Psoas muscle (tissue), 8 donors: Measurements from ENCODE around the gene OSCP1. TPM values are rescaled to one million over a fixed set of nuclear protein-coding genes. Genes with fewer than 3 reads are reported as not detected.

Experiments
- ATAC-seq, 4 donors: fragments of 200-7000 bp; cut with Tn5 transposase; one replicate each; pipeline ENCODE4 v1.9.1; 2020; ENCODE audit warnings: moderate library complexity in 3 of 4, mild to moderate bottlenecking in 2 of 4
- DNase-seq, 2 donors: peaks; one replicate each; pipeline ENCODE4 v3.0.0-alpha.2; 2020
- H3K27ac ChIP-seq: fragments of 200-600 bp; one replicate; pipeline ENCODE4 v1.8.0; 2022
- H3K27me3 ChIP-seq, 3 donors: fragments of 200-600 bp in 1 of 3; one replicate each; pipeline versions ENCODE4 v1.6.1 to v1.8.0; 2013 to 2022; ENCODE audit warnings: low read length in 2 of 3, mild to moderate bottlenecking in 2 of 3, moderate library complexity in 1 of 3; ENCODE audit not compliant: insufficient read depth in 3 of 3
- H3K36me3 ChIP-seq, 2 donors: fragments of 200-600 bp in 1 of 2; one replicate each; pipeline versions ENCODE4 v1.6.1 to v1.8.0; 2013 to 2022; ENCODE audit warnings: low read depth in 1 of 2, mild to moderate bottlenecking in 1 of 2, moderate library complexity in 1 of 2; ENCODE audit not compliant: insufficient read depth in 1 of 2
- H3K4me1 ChIP-seq: fragments of 200-600 bp; one replicate; pipeline ENCODE4 v1.8.0; 2022
- H3K4me3 ChIP-seq: fragments of 200-600 bp; one replicate; pipeline ENCODE4 v1.8.0; 2022; ENCODE audit warnings: mild to moderate bottlenecking
- H3K9me3 ChIP-seq: fragments of 200-600 bp; one replicate; pipeline ENCODE4 v1.8.0; 2022
- CTCF ChIP-seq: fragments of 200-600 bp; IDR thresholded peaks from one replicate; pipeline ENCODE4 v1.8.0; 2022; ENCODE audit warnings: antibody characterized with exemption
- WGBS, 3 donors: extraction: QIAGEN DNeasy Blood & Tissue Kit; methylation state at CpG; one replicate each; pipeline versions ENCODE4 v1.1.6 to v1.1.7; 2013; 5-methylcytosine and 5-hydroxymethylcytosine counted together
- intact Hi-C, 2 donors: fragments of 100-400 bp; cut with DNase I; formaldehyde crosslinking; loops; one replicate each; pipeline versions ENCODE4 v1.11.0 to v1.14.2; 2022
- polyA plus RNA-seq, 3 donors: library from polyadenylated mRNA; stranded (reverse); fragments of 200-250 nt; gene quantifications; one replicate each; pipeline ENCODE4 v1.2.3, GENCODE V29; 2013
- total RNA-seq, 4 donors: library from RNA; stranded (reverse); fragmentation: NEBNext Ultra II Directional in 2 of 4; extraction: Animal tissue kit (Norgen Biotek cat#: 25700) in 2 of 4; gene quantifications; one replicate each; pipeline versions ENCODE4 v1.2.1 to v1.2.4, GENCODE V29; 2021 to 2023
- donor health status: healthy with polysubstance abuse.
- donor health status: DM: no; HTN: no; CAD: no; lungs with moderate emphysema.
- donor health status: Bipolar disorder and iron deficiency.
- donor health status: healthy.
- donor health status: DM: yes; HTN: yes; CAD: no.
- donor health status: DM: no; HTN: no; CAD: no.
- donor health status: DM: no; HTN: no; CAD: no.
- donor health status: DM: yes; HTN: yes; CAD: no.

The OSCP1 gene
- total and polyA plus RNA-seq, 7 donors = 2.5 to 5.5 (median 4.2) TPM

GRCh38 chr1:36465731-36466369 is 15.6 kb upstream of the OSCP1 start:
- H3K27ac ChIP-seq = no peak overlapping the region
- H3K36me3 ChIP-seq = peaks cover 9 to 17% of the 10 kb centered on the region in 2 donors
- TF ChIP-seq CTCF = no peak
- H3K9me3 ChIP-seq = no peaks in the 10 kb centered on the region
- 59 to 61% (median 60%) methylated on average over 4 of the region's 4 CpGs for WGBS, 3 donors
- no peak overlapping the region for H3K4me3 ChIP-seq
- ATAC-seq (no peak), DNase-seq (no peak)
- H3K4me1 ChIP-seq = peaks cover 9% of the 10 kb centered on the region
- H3K27me3 ChIP-seq = no peaks in the 10 kb centered on the region
- intact Hi-C loops = no loop called here

- Histone ChIP-seq H3K27me3 (no peaks in the 10 kb centered on the region), H3K4me1 (peaks cover 9% of the 10 kb centered on the region), H3K4me3 (peak overlapping the region; percentile 95), H3K36me3 (peaks cover 11 to 27% of the 10 kb centered on the region in 2 donors), H3K27ac (peak overlapping the region; percentile 96), H3K9me3 (no peaks in the 10 kb centered on the region)
- 36 to 37% (median 36%) methylated on average over 13 of the region's 13 CpGs for WGBS, 3 donors
- TF ChIP-seq CTCF = no peak
- no peak for DNase-seq
- intact Hi-C loops = no loop called here
- ATAC-seq = peak; percentile 43 to 75 (median 68)
Observed at GRCh38 chr1:36464605-36465393, 14.5 kb upstream of the OSCP1 start.

- H3K4me3 ChIP-seq = peak within 1 kb of the TSS; percentile 95
- TF ChIP-seq CTCF = no peak
- DNase-seq (peak; percentile 97 to 98), ATAC-seq (peak; percentile 96 to 99 (median 98))
- peaks cover 11 to 35% of the 10 kb centered on the region in 2 donors for H3K36me3 ChIP-seq
- no peaks in the 10 kb centered on the region for H3K27me3 ChIP-seq
- intact Hi-C loops = no loop called here
- H3K4me1 ChIP-seq = peaks cover 9% of the 10 kb centered on the region
- peak within 1 kb of the TSS; percentile 96 for H3K27ac ChIP-seq
- H3K9me3 ChIP-seq = no peaks in the 10 kb centered on the region
- 0 to 1% (median 1%) methylated on average over 65 of the region's 65 CpGs for WGBS, 3 donors
Observed at GRCh38 chr1:36463803-36464604, 13.8 kb upstream of the OSCP1 start, which contains the start of gene MRPS15. Gene MRPS15 (minus strand): TSS chr1:36464384. CDS start chr1:36464275, 109 bp downstream.

- intact Hi-C loops = no loop called here
- Histone ChIP-seq H3K9me3 (no peaks in the 10 kb centered on the region), H3K36me3 (peaks cover 11 to 40% of the 10 kb centered on the region in 2 donors), H3K4me1 (peaks cover 9% of the 10 kb centered on the region), H3K27ac (peak overlapping the region; percentile 96), H3K27me3 (no peaks in the 10 kb centered on the region), H3K4me3 (peak overlapping the region; percentile 95)
- ATAC-seq (peak in 1 of 4 donors; percentile 3), DNase-seq (no peak)
- no peak for TF ChIP-seq CTCF
- WGBS, 3 donors = 11 to 16% (median 14%) methylated on average over 6 of the region's 6 CpGs
Observed at GRCh38 chr1:36463463-36463802, 13.2 kb upstream of the OSCP1 start.
